Parathyroid adenoma (tissue), 2 donors: ENCODE data around the gene EME2.

ENCODE experiments used
- H2AFZ ChIP-seq: fragments of 300-600 bp; sonication (generic); one replicate; pipeline ENCODE4 v1.7.0; 2017; ENCODE audit warnings: antibody characterized with exemption, mild to moderate bottlenecking
- H3K27ac ChIP-seq: fragments of 300-600 bp; sonication (generic); one replicate; pipeline ENCODE4 v1.7.0; 2017
- H3K27me3 ChIP-seq: fragments of 300-600 bp; sonication (generic); one replicate; pipeline ENCODE4 v1.7.0; 2017; ENCODE audit warnings: low read length; ENCODE audit not compliant: control insufficient read depth, insufficient read depth
- H3K36me3 ChIP-seq: fragments of 300-600 bp; sonication (generic); one replicate; pipeline ENCODE4 v1.7.0; 2017; ENCODE audit warnings: low read length; ENCODE audit not compliant: control insufficient read depth, insufficient read depth
- H3K4me1 ChIP-seq: fragments of 300-600 bp; sonication (generic); one replicate; pipeline ENCODE4 v1.7.0; 2017; ENCODE audit warnings: control low read depth
- H3K4me2 ChIP-seq: fragments of 300-600 bp; sonication (generic); one replicate; pipeline ENCODE4 v1.7.0; 2017; ENCODE audit warnings: low read length
- H3K4me3 ChIP-seq: fragments of 300-600 bp; sonication (generic); one replicate; pipeline ENCODE4 v1.7.0; 2017; ENCODE audit warnings: low read depth, low read length
- H3K79me2 ChIP-seq: fragments of 300-600 bp; sonication (generic); one replicate; pipeline ENCODE4 v1.7.0; 2017; ENCODE audit warnings: control low read depth
- H3K9ac ChIP-seq: fragments of 300-600 bp; sonication (generic); one replicate; pipeline ENCODE4 v1.7.0; 2017; ENCODE audit warnings: mild to moderate bottlenecking
- H3K9me3 ChIP-seq: fragments of 300-600 bp; sonication (generic); one replicate; pipeline ENCODE4 v1.7.0; 2017; ENCODE audit warnings: low read length; ENCODE audit not compliant: control insufficient read depth
- TF ChIP-seq, protein P1 (sequence below): fragments of 300-600 bp; sonication (generic); IDR thresholded peaks from one replicate; pipeline ENCODE4 v1.7.0; 2017; ENCODE audit warnings: antibody characterized with exemption, mild to moderate bottlenecking
- donor health status: primary hyperparathyroidism.

EME2 gene

DNA sequence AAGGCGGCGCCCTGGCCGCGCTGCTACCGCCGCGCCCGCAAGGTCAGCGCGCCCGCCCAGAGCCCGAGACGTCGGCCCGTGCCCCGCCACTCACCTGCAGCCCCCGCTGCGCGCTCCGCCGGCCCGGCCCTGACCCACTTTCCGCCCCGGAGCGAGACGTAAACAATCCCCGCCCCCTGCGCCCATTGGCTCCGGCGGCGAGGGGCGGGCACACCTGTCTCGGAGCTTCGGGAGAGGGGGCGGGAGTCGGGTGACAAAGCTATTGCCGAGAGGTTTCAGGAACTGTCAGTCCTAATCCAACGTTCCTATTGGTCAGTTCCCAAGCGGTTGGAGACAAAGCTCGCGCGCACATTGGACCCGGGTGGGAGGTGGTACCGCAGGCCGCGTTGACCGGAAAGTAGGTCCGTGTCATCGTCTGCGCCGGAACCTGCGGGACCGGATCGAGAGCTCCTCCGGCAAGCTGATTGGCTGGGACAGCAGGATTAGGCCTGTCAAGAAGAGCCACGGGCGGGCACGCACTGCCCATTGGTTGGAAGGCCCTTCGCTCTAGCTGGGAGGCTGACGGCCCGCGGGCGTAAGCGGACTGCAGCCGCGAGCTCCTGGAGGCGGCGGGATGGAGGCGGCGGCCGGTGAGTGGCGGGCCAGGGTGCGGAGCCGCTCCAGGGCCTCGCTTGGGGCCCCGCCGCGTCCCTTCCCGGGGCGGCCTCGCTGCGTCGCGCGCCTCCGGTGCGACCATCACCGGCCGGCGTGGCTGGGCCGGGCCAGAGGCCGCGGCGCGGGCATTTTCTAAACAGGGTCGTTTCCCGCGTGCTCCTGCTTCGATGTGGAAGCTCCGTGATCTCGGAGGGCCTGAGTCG lies 10.0 kb downstream of the EME2 start, which contains the start of the genes NUBP2 and SPSB3:
Gene NUBP2 (plus strand): TSS at position 553 of the 857 bp plus-strand sequence. CDS start 61 bp downstream, at position 614.
Gene SPSB3 (minus strand): TSS at position 164 of the 857 bp plus-strand sequence. CDS start 1,088 bp downstream, outside the sequence.
- Histone ChIP-seq H3K27me3 (no peaks in the 10 kb centered on the region), H3K4me2 (peak within 1 kb of the TSS; percentile 90), H3K27ac (peak within 1 kb of the TSS; percentile 47), H3K9me3 (no peaks in the 10 kb centered on the region), H3K36me3 (no peaks in the 10 kb centered on the region), H3K4me1 (peaks cover 4% of the 10 kb centered on the region), H3K9ac (peak within 1 kb of the TSS; percentile 41), H2AFZ (peak within 1 kb of the TSS; percentile 81), H3K4me3 (peak within 1 kb of the TSS; percentile 82), H3K79me2 (peaks cover 32% of the 10 kb centered on the region)
- TF ChIP-seq, protein P1, sequence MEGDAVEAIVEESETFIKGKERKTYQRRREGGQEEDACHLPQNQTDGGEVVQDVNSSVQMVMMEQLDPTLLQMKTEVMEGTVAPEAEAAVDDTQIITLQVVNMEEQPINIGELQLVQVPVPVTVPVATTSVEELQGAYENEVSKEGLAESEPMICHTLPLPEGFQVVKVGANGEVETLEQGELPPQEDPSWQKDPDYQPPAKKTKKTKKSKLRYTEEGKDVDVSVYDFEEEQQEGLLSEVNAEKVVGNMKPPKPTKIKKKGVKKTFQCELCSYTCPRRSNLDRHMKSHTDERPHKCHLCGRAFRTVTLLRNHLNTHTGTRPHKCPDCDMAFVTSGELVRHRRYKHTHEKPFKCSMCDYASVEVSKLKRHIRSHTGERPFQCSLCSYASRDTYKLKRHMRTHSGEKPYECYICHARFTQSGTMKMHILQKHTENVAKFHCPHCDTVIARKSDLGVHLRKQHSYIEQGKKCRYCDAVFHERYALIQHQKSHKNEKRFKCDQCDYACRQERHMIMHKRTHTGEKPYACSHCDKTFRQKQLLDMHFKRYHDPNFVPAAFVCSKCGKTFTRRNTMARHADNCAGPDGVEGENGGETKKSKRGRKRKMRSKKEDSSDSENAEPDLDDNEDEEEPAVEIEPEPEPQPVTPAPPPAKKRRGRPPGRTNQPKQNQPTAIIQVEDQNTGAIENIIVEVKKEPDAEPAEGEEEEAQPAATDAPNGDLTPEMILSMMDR: no peak

DNA sequence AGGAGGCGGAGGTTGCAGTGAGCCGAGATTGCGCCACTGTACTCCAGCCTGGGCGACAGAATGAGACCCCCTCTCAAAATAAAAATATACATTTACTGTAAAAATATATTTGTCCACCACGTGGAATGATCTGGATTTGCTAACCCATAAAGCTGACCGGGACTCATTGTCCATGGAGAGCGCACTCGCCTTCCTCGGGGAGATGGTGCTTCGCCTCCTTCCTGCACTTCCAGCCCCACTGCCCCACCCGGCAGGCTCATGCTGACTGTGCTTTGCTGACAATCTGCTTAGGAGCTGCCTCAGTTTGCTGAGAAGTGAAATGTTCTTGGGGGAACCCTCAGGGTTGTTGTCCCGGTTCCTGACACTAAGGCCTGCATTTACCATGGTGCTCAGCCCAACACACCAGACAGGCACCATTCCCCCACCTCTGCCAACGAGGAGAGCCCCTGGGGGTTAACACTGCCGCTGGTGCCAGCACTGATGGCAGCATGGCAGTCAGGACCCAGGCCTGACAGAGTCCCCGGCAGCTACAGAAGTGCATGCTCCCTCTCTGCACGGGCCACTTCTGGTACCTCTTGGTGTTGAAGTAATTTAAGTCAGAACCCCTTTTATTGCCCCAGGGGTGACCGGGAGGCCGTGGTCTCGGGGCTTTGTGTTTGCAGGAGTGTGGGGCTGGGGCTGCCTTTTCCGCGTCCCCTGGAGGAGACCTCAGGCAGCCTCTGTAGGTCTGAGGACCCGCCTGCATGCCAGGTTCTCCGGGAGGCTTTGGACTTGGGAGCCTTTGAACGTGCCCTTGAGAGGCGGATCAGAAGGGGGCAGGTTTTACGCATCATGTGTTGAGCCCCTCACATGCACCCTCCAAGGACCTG lies 12.6 kb downstream of the EME2 start:
- Histone ChIP-seq H3K27ac (no peak overlapping the region), H3K36me3 (no peaks in the 10 kb centered on the region), H3K4me3 (no peak overlapping the region), H2AFZ (no peak overlapping the region), H3K27me3 (no peaks in the 10 kb centered on the region), H3K9ac (no peak overlapping the region), H3K4me1 (peaks cover 4% of the 10 kb centered on the region), H3K79me2 (peaks cover 32% of the 10 kb centered on the region), H3K9me3 (no peaks in the 10 kb centered on the region), H3K4me2 (no peak overlapping the region)
- TF ChIP-seq, protein P1: no peak

DNA sequence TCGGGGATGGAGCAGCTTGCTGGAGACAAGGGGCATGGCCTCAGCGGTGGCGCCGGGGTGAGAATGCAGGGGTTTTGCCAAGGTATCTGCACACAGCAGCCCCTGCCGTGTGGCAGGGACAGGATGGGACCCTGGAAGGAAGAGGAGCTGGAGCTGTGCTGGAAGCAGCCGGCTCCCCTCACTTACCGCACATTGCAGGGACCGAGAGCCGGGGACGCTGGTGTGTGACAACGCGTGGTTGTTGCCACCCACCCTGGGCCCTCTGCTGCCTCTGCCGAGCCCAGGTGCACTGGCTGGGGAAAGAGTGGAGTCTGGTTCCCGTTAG lies 13.2 kb downstream of the EME2 start:
- Histone ChIP-seq H3K9ac (no peak overlapping the region), H3K36me3 (no peaks in the 10 kb centered on the region), H3K9me3 (no peaks in the 10 kb centered on the region), H2AFZ (no peak overlapping the region), H3K27me3 (no peaks in the 10 kb centered on the region), H3K27ac (no peak overlapping the region), H3K79me2 (peaks cover 32% of the 10 kb centered on the region), H3K4me2 (no peak overlapping the region), H3K4me1 (peaks cover 4% of the 10 kb centered on the region), H3K4me3 (no peak overlapping the region)
- TF ChIP-seq, protein P1: no peak

DNA sequence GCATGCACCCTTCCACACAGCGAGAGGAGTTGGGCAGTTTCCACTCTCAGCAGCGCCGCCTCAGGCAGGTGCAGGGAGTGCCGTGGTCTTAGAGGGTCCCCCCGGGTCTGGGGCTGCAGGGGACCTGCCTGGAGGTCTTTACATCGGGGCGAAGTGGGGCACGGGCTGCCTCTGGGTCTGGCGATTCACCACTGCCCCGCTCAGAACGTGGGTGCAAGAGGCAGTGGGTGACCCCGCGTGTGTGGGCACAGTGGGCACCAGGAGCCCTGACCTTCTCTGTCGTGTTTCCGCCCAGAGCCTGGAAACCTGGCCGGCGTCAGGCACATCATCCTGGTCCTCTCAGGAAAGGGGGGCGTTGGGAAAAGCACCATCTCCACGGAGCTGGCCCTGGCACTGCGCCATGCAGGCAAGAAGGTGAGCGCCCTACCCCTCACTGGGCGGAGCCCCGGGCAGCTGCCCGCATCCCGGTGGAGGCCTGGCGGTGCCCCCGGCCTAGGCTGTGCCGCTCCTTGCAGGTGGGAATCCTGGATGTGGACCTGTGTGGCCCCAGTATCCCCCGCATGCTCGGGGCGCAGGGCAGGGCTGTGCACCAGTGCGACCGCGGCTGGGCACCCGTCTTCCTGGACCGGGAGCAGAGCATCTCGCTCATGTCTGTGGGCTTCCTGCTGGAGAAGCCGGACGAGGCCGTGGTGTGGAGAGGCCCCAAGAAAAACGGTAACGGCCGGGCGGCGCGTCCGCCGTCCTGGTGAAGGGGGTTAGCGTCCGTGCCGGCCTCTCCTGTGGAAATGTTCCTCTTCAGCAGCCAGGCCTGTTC lies 13.8 kb downstream of the EME2 start:
- H3K9ac ChIP-seq: no peak overlapping the region
- H3K4me1 ChIP-seq: no peaks in the 10 kb centered on the region
- no peak overlapping the region for H3K4me3 ChIP-seq
- no peaks in the 10 kb centered on the region for H3K36me3 ChIP-seq
- no peak overlapping the region for H2AFZ ChIP-seq
- no peaks in the 10 kb centered on the region for H3K27me3 ChIP-seq
- TF ChIP-seq, protein P1: no peak
- no peak overlapping the region for H3K27ac ChIP-seq
- no peaks in the 10 kb centered on the region for H3K9me3 ChIP-seq
- no peak overlapping the region for H3K4me2 ChIP-seq
- peaks cover 29% of the 10 kb centered on the region for H3K79me2 ChIP-seq
